Cardiac muscle cell (in vitro differentiated cells and primary cell): ENCODE measurements around the gene MTA2. TPM values are rescaled to one million over a fixed set of nuclear protein-coding genes. Genes with fewer than 3 reads are reported as not detected.
"Not testable (repeated sequence)": the region's sequence is repeated elsewhere in the genome, so short reads cannot be mapped to it uniquely, and the experiment has no call there.

Source experiments
- DNase-seq, 2 donors: peaks; one replicate each; pipeline versions ENCODE4 v3.0.0 to v3.0.0-alpha.2; 2010 to 2017; ENCODE audit warnings: low read depth in 1 of 2, low spot score in 1 of 2
- H3K27ac ChIP-seq: fragments of 200-600 bp; sonication (generic); 2 replicates; pipeline ENCODE4 v1.5.1; 2016
- H3K27me3 ChIP-seq: fragments of 200-600 bp; sonication (generic); 2 replicates; pipeline ENCODE4 v1.6.0; 2016; ENCODE audit warnings: control low read depth
- H3K36me3 ChIP-seq: fragments of 200-600 bp; sonication (generic); 2 replicates; pipeline ENCODE4 v1.5.1; 2016; ENCODE audit warnings: control low read depth
- H3K4me1 ChIP-seq: fragments of 200-600 bp; sonication (generic); 2 replicates; pipeline ENCODE4 v1.8.1; 2017; ENCODE audit warnings: low read depth, mild to moderate bottlenecking, mixed run types
- H3K4me3 ChIP-seq: fragments of 200-600 bp; sonication (generic); 2 replicates; pipeline ENCODE4 v1.5.1; 2016; ENCODE audit warnings: mild to moderate bottlenecking
- H3K9me3 ChIP-seq: fragments of 200-600 bp; sonication (generic); 2 replicates; pipeline ENCODE4 v1.5.1; 2017; ENCODE audit warnings: low read depth, mild to moderate bottlenecking, control low read depth
- polyA plus RNA-seq: library from polyadenylated mRNA; unstranded; fragments of >200 nt; fragmentation: Nextera tagmentation; extraction: Ambion mirVana; gene quantifications from 2 replicates; pipeline ENCODE4 v1.2.1, GENCODE V29; 2016
- total RNA-seq: library from RNA; depleted of rRNA; stranded (reverse); fragments of >200 nt; gene quantifications from 2 replicates; pipeline ENCODE4 v1.2.3, GENCODE V29; 2016
- TF ChIP-seq, protein P1 (sequence below): IDR thresholded peaks from 2 replicates; pipeline ENCODE4 v1.5.1; 2012; ENCODE audit warnings: low read depth, mild to moderate bottlenecking, low read length

The MTA2 gene
- total and polyA plus RNA-seq, 2 experiments from 2014 or later, result 22.9 to 108 TPM

GRCh38 chr11:62553080-62553838 is 48.4 kb downstream of the MTA2 start:
- DNase-seq, result peak; percentile 64 to 93
- TF ChIP-seq, protein P1, sequence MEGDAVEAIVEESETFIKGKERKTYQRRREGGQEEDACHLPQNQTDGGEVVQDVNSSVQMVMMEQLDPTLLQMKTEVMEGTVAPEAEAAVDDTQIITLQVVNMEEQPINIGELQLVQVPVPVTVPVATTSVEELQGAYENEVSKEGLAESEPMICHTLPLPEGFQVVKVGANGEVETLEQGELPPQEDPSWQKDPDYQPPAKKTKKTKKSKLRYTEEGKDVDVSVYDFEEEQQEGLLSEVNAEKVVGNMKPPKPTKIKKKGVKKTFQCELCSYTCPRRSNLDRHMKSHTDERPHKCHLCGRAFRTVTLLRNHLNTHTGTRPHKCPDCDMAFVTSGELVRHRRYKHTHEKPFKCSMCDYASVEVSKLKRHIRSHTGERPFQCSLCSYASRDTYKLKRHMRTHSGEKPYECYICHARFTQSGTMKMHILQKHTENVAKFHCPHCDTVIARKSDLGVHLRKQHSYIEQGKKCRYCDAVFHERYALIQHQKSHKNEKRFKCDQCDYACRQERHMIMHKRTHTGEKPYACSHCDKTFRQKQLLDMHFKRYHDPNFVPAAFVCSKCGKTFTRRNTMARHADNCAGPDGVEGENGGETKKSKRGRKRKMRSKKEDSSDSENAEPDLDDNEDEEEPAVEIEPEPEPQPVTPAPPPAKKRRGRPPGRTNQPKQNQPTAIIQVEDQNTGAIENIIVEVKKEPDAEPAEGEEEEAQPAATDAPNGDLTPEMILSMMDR, result no peak
- H3K4me3 ChIP-seq, result no peak overlapping the region

GRCh38 chr11:62552485-62553079 is 49.1 kb downstream of the MTA2 start:
- peak overlapping the region; percentile 90 for H3K27ac ChIP-seq
- no peak overlapping the region for H3K4me3 ChIP-seq
- H3K4me1 ChIP-seq, result peaks cover 31% of the 10 kb centered on the region
- no peaks in the 10 kb centered on the region for H3K9me3 ChIP-seq
- no peaks in the 10 kb centered on the region for H3K36me3 ChIP-seq
- TF ChIP-seq, protein P1, result no peak
- H3K27me3 ChIP-seq, result no peaks in the 10 kb centered on the region
- no peak for DNase-seq

More at GRCh38 chr11:62553080-62553838, 48.4 kb downstream of the MTA2 start:
- Histone ChIP-seq H3K4me1 (peaks cover 25% of the 10 kb centered on the region), H3K27me3 (no peaks in the 10 kb centered on the region), H3K36me3 (no peaks in the 10 kb centered on the region), H3K9me3 (no peaks in the 10 kb centered on the region), H3K27ac (peak overlapping the region; percentile 90)

DNA sequence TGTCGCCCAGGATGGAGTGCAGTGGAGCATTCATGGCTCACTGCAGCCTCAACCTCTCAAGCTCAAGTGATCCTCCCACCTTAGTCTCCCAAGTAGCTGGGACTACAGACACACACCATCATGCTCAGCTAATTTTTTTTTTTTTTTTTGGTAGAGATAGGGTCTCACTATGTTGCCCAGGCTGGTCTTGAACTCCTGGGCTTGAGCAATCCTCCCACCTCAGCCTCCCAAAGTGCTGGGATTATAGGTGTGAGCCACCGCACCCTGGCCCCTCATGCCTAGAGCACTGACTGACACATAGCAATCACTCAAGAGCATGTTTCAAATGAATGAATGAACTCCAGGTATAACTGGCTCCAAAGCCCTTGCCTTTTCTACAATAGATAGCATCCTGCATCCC is 51.2 kb downstream of the MTA2 start:
- peaks cover 31% of the 10 kb centered on the region for H3K4me1 ChIP-seq
- H3K36me3 ChIP-seq, H3K27ac ChIP-seq, H3K27me3 ChIP-seq, DNase-seq, H3K4me3 ChIP-seq, H3K9me3 ChIP-seq: not testable (repeated sequence)

- peak in 1 of 2 donors; percentile 71 for DNase-seq
- no peaks in the 10 kb centered on the region for H3K9me3 ChIP-seq
- TF ChIP-seq, protein P1, result no peak
- H3K27me3 ChIP-seq, result peaks cover 10% of the 10 kb centered on the region
- H3K4me3 ChIP-seq, result no peak overlapping the region
- H3K36me3 ChIP-seq, result no peaks in the 10 kb centered on the region
- peaks cover 43% of the 10 kb centered on the region for H3K4me1 ChIP-seq
- no peak overlapping the region for H3K27ac ChIP-seq
Observed at GRCh38 chr11:62548545-62549335, 52.9 kb downstream of the MTA2 start.

GRCh38 chr11:62547691-62548281 is 53.9 kb downstream of the MTA2 start:
- no peaks in the 10 kb centered on the region for H3K9me3 ChIP-seq
- peak in 1 of 2 donors; percentile 66 for DNase-seq
- H3K4me1 ChIP-seq, result peaks cover 35% of the 10 kb centered on the region
- H3K27ac ChIP-seq, result peak overlapping the region; percentile 74
- peak overlapping the region; percentile 57 for H3K4me3 ChIP-seq
- TF ChIP-seq, protein P1, result no peak
- H3K36me3 ChIP-seq, result no peaks in the 10 kb centered on the region
- H3K27me3 ChIP-seq, result peaks cover 14% of the 10 kb centered on the region
